GM15510 (cell line): ENCODE results near the gene ZNF578.
A peak's percentile ranks its signal among the peaks of the same experiment; 100 is the strongest.

ENCODE experiments used
- POLR2A ChIP-seq: IDR thresholded peaks from 3 replicates; pipeline ENCODE4 v1.6.1; 2011; ENCODE audit warnings: borderline replicate concordance; ENCODE audit not compliant: insufficient read length; ENCODE audit errors: extremely low read depth

ZNF578 gene

DNA sequence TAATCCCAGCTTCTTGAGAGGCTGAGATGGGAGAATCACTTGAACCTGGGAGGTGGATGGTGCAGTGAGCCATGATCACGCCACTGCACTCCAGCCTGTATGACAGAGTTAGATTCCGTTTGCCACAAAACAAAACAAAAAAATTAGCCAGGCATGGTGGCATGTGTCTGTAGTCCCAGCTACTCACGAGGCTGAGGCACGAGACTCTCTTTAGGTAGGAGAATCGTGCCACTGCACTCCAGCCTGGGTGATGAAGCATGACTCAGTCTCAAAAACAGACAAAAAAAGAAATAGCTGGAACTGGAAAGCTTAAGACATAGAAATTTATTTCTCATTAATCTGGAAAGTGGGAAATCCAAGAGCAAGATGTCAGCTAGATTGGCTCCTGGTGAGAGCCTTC lies 53.9 kb downstream of the ZNF578 start:
- TF ChIP-seq POLR2A: no peak

GRCh38 chr19:52516191-52516590 lies 62.8 kb downstream of the ZNF578 start:
- TF ChIP-seq POLR2A: no peak

DNA sequence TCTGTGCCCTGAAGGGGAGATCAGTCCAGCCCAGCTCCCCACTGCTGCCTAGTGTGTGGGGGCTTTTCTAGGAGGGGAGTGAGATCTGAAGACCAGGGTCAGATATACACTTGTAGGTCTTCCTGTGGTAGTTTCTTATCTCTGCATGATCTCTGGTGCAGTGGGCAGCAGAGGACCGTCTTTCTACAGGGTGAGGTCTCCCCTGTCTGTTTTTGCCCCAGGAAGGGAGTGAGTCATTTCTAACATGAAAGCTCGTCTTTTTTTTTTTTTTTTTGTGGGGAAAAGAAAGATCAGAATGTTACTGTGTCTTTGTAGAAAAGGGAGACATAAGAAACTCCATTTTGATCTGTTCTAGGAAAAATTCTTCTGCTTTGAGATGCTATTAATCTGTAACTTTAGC lies 65.3 kb downstream of the ZNF578 start:
- TF ChIP-seq POLR2A: no peak

DNA sequence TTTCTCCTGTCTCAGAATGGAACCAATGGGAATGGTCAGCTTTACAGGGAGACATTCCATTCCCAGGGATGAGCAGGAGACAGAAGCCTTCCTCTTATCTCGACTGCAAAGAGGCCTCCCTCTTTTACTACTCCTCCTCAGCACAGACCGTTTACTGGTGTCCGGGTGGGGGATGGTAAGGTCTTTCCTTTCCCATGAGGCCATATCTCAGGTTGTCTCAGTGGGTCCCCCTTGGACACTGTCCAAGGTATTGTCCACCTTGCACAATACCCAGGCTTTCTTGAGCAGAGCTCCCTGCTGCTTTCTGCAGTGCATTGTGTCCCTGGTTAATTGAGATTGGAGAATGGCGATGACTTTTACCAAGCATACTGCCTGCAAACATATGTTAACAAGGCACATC lies 66.7 kb downstream of the ZNF578 start:
- TF ChIP-seq POLR2A: no peak

GRCh38 chr19:52522551-52522950 lies 69.2 kb downstream of the ZNF578 start:
- TF ChIP-seq POLR2A: no peak

- TF ChIP-seq POLR2A: no peak
Measured at GRCh38 chr19:52524086-52524485, 70.7 kb downstream of the ZNF578 start.

DNA sequence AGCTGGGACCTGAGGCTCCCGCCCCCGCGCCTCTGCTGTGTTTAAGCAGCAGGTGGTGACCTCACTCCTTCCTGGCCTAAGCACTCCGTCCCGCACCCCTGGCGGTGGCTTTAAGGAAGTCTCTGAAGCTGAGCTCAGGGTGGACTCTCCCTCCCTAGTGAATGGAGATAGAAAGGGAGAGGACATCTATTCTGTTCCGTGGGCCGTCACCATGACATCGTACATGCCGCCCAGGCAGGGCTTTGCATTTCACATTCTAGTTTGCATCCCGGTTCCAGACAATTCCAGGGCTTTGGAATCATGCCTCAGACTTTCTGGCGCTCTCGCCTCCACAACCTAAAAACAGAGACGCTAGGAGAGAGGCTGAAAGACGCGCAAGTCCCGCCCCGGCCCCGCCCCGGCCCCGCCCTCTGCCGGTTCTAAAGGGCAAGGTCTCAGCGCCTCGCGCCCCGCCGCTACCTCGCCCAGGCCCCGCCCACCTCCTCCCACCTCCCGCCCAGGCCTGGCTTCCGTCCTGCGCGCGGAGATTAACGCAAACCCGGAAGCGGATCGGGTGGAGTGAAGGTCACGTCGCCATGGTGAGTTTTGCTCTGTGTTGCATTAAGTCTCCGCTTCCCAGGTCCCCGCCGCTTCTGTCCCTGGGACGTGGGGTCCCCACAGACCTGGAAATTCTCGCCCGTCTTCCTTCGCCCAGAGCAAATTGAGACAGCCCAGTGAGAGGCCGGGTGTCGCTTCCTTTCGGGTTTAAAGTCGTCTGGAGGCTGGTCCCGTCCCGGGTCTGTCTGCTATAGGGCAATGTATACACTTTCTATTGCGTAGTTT lies 74.0 kb downstream of the ZNF578 start, which contains the start of gene ZNF808:
Gene ZNF808 (plus strand): TSS at position 535 of the 822 bp plus-strand sequence. CDS start 15,617 bp downstream, outside the sequence.
- TF ChIP-seq POLR2A: peak; percentile 71

DNA sequence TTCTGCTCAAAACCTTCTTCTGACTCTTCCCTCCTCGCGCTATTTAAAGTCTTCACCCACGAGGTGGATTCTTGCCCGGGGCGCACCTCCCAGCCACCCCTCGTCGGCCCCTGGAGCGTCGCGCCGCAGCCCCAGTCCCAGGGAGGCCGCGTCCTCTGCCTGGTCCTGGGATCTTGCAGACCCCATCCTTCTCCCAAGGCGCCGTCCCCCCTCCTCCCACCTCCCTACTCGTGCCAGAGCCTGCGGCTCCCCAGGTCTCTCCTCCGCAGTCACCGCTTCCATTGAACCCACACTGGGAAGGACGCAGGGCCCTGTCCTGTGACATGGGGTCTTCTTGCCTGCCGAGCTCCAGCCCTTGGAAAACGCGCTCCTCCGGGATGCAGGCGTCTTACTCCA lies 74.6 kb downstream of the ZNF578 start:
- TF ChIP-seq POLR2A: no peak

- no peak for TF ChIP-seq POLR2A
Measured at GRCh38 chr19:52532480-52532879, 79.1 kb downstream of the ZNF578 start.

- TF ChIP-seq POLR2A: no peak
Measured at GRCh38 chr19:52533901-52534300, 80.5 kb downstream of the ZNF578 start.

GRCh38 chr19:52535771-52536447 lies 82.6 kb downstream of the ZNF578 start:
- peak; percentile 77 for TF ChIP-seq POLR2A

DNA sequence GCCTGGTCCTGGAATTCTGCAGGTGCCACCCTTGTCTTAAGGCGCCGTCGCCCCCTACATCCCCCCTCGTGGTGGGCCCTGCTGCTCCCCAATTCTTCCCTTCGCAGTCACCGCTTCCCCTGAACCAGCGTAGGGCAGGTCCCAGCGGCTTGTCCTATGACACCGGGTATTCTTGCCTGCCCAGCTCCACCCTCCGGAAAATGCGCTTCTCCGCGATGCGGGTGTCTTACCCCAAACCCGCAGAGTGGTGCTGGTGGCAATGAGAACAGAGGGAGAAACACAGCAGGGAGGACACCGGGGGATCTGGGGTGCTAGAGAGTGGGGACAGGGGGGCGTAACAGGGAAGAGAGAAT lies 83.1 kb downstream of the ZNF578 start:
- no peak for TF ChIP-seq POLR2A

DNA sequence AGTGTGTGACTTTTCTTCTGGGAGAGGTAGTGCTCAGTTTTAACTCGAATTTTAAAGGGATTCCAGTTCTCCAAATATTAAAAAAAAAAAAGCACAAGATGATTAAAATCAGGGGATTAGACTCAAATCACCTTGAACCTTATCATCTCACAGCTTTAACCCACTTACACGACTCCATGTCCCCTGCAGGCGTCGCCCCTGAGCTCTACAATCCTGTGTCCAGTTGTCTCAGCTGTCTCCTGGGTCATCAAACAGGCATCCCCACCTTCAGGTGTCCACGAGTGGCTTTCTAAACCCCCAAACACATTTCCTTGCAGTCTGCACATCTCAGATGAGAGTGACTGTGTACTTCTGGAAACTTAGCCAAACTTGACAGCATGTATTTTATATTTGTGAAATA lies 88.3 kb downstream of the ZNF578 start:
- no peak for TF ChIP-seq POLR2A

GRCh38 chr19:52542984-52543664 lies 89.8 kb downstream of the ZNF578 start:
- TF ChIP-seq POLR2A: no peak

GRCh38 chr19:52554216-52554971 lies 101.0 kb downstream of the ZNF578 start:
- no peak for TF ChIP-seq POLR2A
